PFSK-1 (cell line): ENCODE results near the gene SLC10A4.

Experiments used
- FOXP2 ChIP-seq: optimal IDR thresholded peaks from 2 replicates; pipeline ENCODE3; 2011; ENCODE audit warnings: borderline replicate concordance, control low read depth, inconsistent platforms; ENCODE audit not compliant: insufficient read depth; ENCODE audit errors: extremely low read length, extremely low read depth
- POLR2AphosphoS5 ChIP-seq: IDR thresholded peaks from 2 replicates; pipeline ENCODE4 v1.6.1; 2012; ENCODE audit warnings: low read depth, mild to moderate bottlenecking, control low read depth, low read length, moderate library complexity
- REST ChIP-seq, 2 experiments: IDR thresholded peaks; 2 replicates each; pipeline versions ENCODE4 v1.6.1 to v1.8.0; 2011 to 2012; ENCODE audit warnings: low read depth in 2 of 2, low read length in 2 of 2, control low read depth in 1 of 2, inconsistent platforms in 1 of 2, mild to moderate bottlenecking in 1 of 2, moderate library complexity in 1 of 2; ENCODE audit not compliant: insufficient read depth in 1 of 2
- SIN3A ChIP-seq: IDR thresholded peaks from 2 replicates; pipeline ENCODE4 v1.6.1; 2012; ENCODE audit warnings: mild to moderate bottlenecking, low read length, moderate library complexity, borderline replicate concordance; ENCODE audit not compliant: insufficient read depth

DNA sequence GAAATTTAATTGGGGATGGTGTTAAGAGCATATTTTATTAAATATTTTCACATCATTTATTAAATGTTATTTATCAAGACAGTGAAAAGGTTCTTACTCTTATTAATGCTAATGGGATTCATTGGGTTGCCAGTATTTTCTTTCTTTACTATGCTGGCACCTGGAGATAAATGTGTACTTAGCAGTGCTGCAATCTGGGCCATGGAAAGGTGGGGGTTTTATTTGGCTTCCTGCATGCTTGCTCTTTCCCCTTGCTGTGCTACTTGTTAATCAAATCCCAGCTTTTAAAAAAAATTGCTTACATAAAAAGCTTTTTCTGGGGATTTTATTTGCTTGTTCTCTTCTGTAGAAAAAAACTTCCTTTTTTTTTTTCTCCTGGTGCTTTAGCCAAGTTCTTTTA lies 55.2 kb downstream of the SLC10A4 start:
- TF ChIP-seq SIN3A (no peak), FOXP2 (no peak), POLR2AphosphoS5 (no peak), REST (IDR thresholded peaks at IDR 0.05; ENCODE audit: insufficient read depth in 1 of 2, low read depth in 2 of 2, low read length in 2 of 2) (no peak)
